Erythroblast (primary cell): ENCODE results near the gene HOXA3.

ENCODE experiments used
- GATA1 ChIP-seq: IDR thresholded peaks from 2 replicates; pipeline ENCODE4 v1.6.1; 2011; ENCODE audit warnings: low read depth, mild to moderate bottlenecking, control low read depth, low read length, moderate library complexity
- POLR2A ChIP-seq: IDR thresholded peaks from 2 replicates; pipeline ENCODE4 v1.6.1; 2011; ENCODE audit warnings: mild to moderate bottlenecking, low read length

DNA sequence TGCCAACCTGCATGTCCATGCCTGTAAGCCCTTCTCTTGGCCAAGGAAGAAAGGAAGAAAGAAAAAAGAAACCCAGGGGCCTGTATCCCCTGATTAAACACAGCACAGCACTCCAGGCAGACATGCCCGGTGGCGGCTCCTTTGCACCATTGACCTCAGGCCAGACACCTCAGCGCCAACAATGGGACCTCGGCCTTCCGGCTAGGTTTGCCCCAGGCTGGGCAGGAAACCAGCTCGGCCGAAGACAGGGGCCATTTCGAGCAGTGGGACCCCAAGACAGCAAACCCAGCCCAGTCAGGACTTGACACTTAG is 18.9 kb upstream of the HOXA3 start:
- TF ChIP-seq POLR2A (no peak), GATA1 (no peak)
